Caco-2 (cell line): ENCODE data around the gene SH3BP2. TPM values are rescaled to one million over a fixed set of nuclear protein-coding genes. Genes with fewer than 3 reads are reported as not detected.

Experiments
- BruUV-seq: library from RNA; stranded (reverse); fragments of 400-500 nt; replicated peaks from 2 replicates; lab custom pipeline; 2021; lab: Mats Ljungman, UMichigan
- CTCF ChIA-PET: fragments of 300-600 bp; sonication (Branson Sonifier 250); formaldehyde crosslinking; loops from one replicate; lab custom pipeline; 2022; ENCODE audit warnings: antibody characterized with exemption; lab: Charles Lee
- POLR2A ChIA-PET: fragments of 300-600 bp; sonication (Branson Sonifier 250); formaldehyde crosslinking; loops from one replicate; lab custom pipeline; 2022; ENCODE audit warnings: antibody characterized with exemption; lab: Charles Lee
- DNase-seq, 2 experiments: peaks; one replicate each; pipeline versions ENCODE4 v3.0.0 to v3.0.0-alpha.2; 2020 to 2022
- H3K27me3 ChIP-seq: replicated peaks from 2 replicates; pipeline ENCODE4 v1.6.0; 2011; ENCODE audit warnings: low read length; ENCODE audit not compliant: control insufficient read depth, insufficient read depth
- H3K36me3 ChIP-seq: 2 replicates; pipeline ENCODE4 v1.5.1; 2011; ENCODE audit warnings: low read length; ENCODE audit not compliant: control insufficient read depth, insufficient read depth
- H3K4me1 ChIP-seq: fragments of 250-450 bp; sonication (Bioruptor Pico); 2 replicates; pipeline ENCODE4 v1.5.1; 2020; ENCODE audit warnings: mild to moderate bottlenecking
- H3K4me3 ChIP-seq: 2 replicates; pipeline ENCODE4 v1.5.1; 2011; ENCODE audit warnings: low read depth, mild to moderate bottlenecking, control low read depth, low read length
- H3K9me3 ChIP-seq: fragments of 250-450 bp; sonication (Bioruptor Pico); 2 replicates; pipeline ENCODE4 v1.5.1; 2020; ENCODE audit warnings: mild to moderate bottlenecking, moderate library complexity
- H3K27ac Mint-ChIP-seq: one replicate; pipeline ENCODE4 v1.8.0; 2022; ENCODE audit warnings: mixed read lengths; ENCODE audit not compliant: unreplicated experiment
- H3K27me3 Mint-ChIP-seq: one replicate; pipeline ENCODE4 v1.8.0; 2022; ENCODE audit warnings: mixed read lengths; ENCODE audit not compliant: insufficient read depth, unreplicated experiment
- H3K36me3 Mint-ChIP-seq: one replicate; pipeline ENCODE4 v1.8.0; 2022; ENCODE audit warnings: mild to moderate bottlenecking, mixed read lengths; ENCODE audit not compliant: insufficient read depth, unreplicated experiment
- H3K4me1 Mint-ChIP-seq: one replicate; pipeline ENCODE4 v1.8.0; 2022; ENCODE audit warnings: low read depth, mixed read lengths; ENCODE audit not compliant: unreplicated experiment
- H3K4me3 Mint-ChIP-seq: one replicate; pipeline ENCODE4 v1.8.0; 2022; ENCODE audit warnings: mild to moderate bottlenecking, moderate library complexity, mixed read lengths; ENCODE audit not compliant: unreplicated experiment
- H3K9me3 Mint-ChIP-seq: one replicate; pipeline ENCODE4 v1.8.0; 2022; ENCODE audit warnings: mixed read lengths; ENCODE audit not compliant: unreplicated experiment
- intact Hi-C: fragments of 100-400 bp; cut with micrococcal nuclease; formaldehyde crosslinking; loops from one replicate; pipeline ENCODE4 v1.10.0; 2022; ENCODE audit not compliant: unreplicated experiment
- total RNA-seq: library from RNA; stranded (reverse); gene quantifications from 2 replicates; pipeline ENCODE4 v1.2.3, GENCODE V29; 2022
- TF ChIP-seq, protein P1 (sequence below), 2 experiments: fragments of 200-600 bp in 1 of 2; IDR thresholded peaks; 1 replicate in 1 of 2; 2 replicates in 1 of 2; pipeline versions ENCODE4 v1.5.1 to v1.8.0; 2011 to 2022; ENCODE audit warnings: antibody characterized with exemption in 1 of 2, control low read depth in 1 of 2, inconsistent platforms in 1 of 2, low read depth in 1 of 2, low read length in 1 of 2, mild to moderate bottlenecking in 1 of 2, moderate library complexity in 1 of 2; ENCODE audit not compliant: insufficient read depth in 1 of 2, severe bottlenecking in 1 of 2, unreplicated experiment in 1 of 2

The SH3BP2 gene
- total RNA-seq, 1 experiment from 2014 or later: 44.4 TPM

DNA sequence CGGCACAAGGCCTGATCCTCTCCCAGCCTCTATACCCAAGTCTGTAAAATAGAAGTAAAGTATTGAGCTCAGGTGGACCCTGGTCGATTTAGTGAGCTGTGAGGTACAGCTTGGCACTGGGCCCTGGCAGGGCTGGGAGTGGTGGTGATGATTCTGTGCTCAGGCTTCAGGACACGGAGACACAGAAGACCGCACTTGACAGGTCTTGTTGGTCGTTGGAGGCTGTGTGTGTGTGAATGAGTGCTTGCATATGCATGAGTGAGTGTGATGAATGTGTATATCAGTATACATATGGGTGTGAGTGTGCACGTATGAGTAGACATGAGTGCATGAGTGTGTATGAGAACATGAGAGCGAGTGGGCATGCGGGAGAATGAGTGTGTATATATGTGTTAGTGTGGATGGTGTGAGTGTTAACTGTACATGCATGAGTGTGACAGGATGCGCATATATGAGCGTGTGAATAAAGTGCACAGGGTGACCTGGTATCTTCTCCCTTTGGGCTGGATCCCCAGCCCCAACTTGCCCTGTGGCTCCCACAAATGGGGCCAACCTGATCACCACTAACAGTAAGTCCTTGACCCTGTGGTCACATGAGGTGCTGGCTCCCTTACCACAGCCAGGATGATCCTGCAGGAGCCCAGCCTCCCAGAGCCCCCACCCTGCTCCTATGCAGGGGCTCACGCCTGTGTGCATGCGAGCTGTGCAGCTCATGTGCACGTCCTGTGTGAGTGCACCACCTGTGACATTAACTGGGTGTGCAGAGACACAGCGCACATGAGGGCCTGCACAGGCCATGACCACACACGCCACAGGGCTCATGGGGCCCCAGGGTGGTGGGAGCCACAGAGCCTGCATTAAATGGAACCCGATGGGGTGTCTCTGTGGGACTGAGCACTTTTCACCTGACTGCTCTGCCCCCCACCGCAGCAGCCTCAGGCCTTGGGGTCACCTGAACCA lies 20.8 kb downstream of the SH3BP2 start:
- H3K4me3 ChIP-seq: no peak overlapping the region
- ChIA-PET POLR2A (no interaction called here), CTCF (no interaction called here)
- no peak overlapping the region for H3K27ac Mint-ChIP-seq
- peaks cover 7% of the 10 kb centered on the region; the same call in 1 of the 2 replicates for H3K4me1 ChIP-seq
- H3K27me3 ChIP-seq: no peaks in the 10 kb centered on the region
- H3K27me3 Mint-ChIP-seq: no peaks in the 10 kb centered on the region
- DNase-seq: no peak
- no peaks in the 10 kb centered on the region; the same call in 1 of the 2 replicates for H3K9me3 ChIP-seq
- intact Hi-C loops: no loop called here
- no TSS peak for BruUV-seq
- H3K9me3 Mint-ChIP-seq: no peaks in the 10 kb centered on the region
- peaks cover 7% of the 10 kb centered on the region for H3K4me1 Mint-ChIP-seq
- peaks cover 14% of the 10 kb centered on the region for H3K36me3 Mint-ChIP-seq
- TF ChIP-seq, protein P1, sequence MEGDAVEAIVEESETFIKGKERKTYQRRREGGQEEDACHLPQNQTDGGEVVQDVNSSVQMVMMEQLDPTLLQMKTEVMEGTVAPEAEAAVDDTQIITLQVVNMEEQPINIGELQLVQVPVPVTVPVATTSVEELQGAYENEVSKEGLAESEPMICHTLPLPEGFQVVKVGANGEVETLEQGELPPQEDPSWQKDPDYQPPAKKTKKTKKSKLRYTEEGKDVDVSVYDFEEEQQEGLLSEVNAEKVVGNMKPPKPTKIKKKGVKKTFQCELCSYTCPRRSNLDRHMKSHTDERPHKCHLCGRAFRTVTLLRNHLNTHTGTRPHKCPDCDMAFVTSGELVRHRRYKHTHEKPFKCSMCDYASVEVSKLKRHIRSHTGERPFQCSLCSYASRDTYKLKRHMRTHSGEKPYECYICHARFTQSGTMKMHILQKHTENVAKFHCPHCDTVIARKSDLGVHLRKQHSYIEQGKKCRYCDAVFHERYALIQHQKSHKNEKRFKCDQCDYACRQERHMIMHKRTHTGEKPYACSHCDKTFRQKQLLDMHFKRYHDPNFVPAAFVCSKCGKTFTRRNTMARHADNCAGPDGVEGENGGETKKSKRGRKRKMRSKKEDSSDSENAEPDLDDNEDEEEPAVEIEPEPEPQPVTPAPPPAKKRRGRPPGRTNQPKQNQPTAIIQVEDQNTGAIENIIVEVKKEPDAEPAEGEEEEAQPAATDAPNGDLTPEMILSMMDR (IDR thresholded peaks at IDR 0.05; ENCODE audit: insufficient read depth in 1 of 2, low read depth in 1 of 2, low read length in 1 of 2, severe bottlenecking in 1 of 2, unreplicated experiment in 1 of 2): no peak
- H3K36me3 ChIP-seq: no peaks in the 10 kb centered on the region
- no peak overlapping the region for H3K4me3 Mint-ChIP-seq

DNA sequence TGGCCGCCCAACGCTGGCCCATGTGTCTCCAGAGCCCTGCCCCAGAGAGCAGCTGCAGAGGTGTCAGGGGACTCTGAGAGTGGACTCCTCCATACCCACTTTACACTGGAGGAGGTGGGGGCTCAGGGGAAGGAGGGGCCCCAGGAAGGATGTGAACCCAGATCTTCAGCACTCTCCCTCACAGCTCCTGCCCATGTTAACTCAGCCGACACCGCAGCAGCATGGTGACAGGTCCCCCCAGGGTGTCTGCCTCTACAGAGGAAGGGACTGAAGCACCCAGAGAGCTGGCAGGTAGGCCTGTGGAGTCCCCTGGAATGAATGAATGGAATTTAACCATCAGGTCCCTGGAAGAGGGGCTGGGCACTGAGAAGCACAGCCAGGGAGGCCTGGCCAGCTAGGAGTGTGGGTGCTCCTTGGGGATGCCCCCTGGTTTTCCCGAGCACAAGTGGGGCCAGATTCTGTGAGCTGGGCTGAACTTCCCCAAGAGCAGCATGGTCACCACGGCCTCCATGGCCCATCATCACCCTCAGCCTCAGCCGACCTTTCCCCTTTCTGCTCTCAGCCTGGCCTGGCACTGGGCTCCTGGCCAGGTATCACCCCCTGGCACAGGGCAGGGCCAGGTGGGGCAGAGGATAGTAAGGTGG lies 21.9 kb downstream of the SH3BP2 start:
- no peaks in the 10 kb centered on the region; the same call in 1 of the 2 replicates for H3K9me3 ChIP-seq
- ChIA-PET CTCF (no interaction called here), POLR2A (no interaction called here)
- H3K27ac Mint-ChIP-seq: no peak overlapping the region
- TF ChIP-seq, protein P1 (IDR thresholded peaks at IDR 0.05; ENCODE audit: insufficient read depth in 1 of 2, low read depth in 1 of 2, low read length in 1 of 2, severe bottlenecking in 1 of 2, unreplicated experiment in 1 of 2): no peak
- H3K36me3 Mint-ChIP-seq: peaks cover 20% of the 10 kb centered on the region
- no peaks in the 10 kb centered on the region for H3K27me3 Mint-ChIP-seq
- no peaks in the 10 kb centered on the region for H3K36me3 ChIP-seq
- BruUV-seq: no TSS peak
- no peak overlapping the region for H3K4me3 Mint-ChIP-seq
- no peaks in the 10 kb centered on the region for H3K9me3 Mint-ChIP-seq
- H3K4me3 ChIP-seq: no peak overlapping the region
- no peak for DNase-seq
- peaks cover 14% of the 10 kb centered on the region for H3K4me1 Mint-ChIP-seq
- no peaks in the 10 kb centered on the region for H3K27me3 ChIP-seq
- intact Hi-C loops: no loop called here
- H3K4me1 ChIP-seq: peaks cover 7% of the 10 kb centered on the region; the same call in 1 of the 2 replicates

DNA sequence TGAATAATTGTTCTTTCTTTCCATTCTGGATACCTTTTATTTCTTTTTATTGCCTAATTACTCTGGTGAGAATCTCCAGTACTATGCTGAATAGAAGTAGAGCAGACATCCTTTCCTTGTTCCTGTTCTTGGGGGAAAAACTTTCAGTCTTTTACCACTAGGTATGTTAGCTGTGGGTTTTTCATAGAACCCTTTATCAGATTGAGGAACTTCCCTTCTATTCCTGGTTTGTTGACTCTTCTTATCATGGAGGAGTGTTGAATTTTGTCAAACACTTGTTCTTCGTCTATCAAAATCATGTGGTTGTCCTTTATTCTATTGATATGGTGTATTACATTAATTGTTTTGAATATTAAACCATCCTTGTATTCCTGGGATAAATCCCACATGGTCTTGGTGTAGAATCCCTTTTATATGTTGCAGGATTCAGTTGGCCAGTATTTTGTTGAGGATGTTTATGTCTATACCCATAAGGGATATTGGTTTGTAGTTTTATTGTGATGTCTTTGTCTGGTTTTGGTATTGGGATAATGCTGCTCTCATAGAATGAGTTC lies 23.6 kb downstream of the SH3BP2 start:
- POLR2A ChIA-PET: no interaction called here
- peak overlapping the region; percentile 60 for H3K27ac Mint-ChIP-seq

More for the DNA sequence above, 23.6 kb downstream of the SH3BP2 start:
- peaks cover 15% of the 10 kb centered on the region for H3K4me1 Mint-ChIP-seq
- peaks cover 7% of the 10 kb centered on the region; the same call in 1 of the 2 replicates for H3K4me1 ChIP-seq
- H3K9me3 ChIP-seq: no peaks in the 10 kb centered on the region; the same call in 1 of the 2 replicates
- no peaks in the 10 kb centered on the region for H3K27me3 ChIP-seq
- no peak overlapping the region for H3K4me3 ChIP-seq
- H3K27me3 Mint-ChIP-seq: no peaks in the 10 kb centered on the region
- peak overlapping the region; percentile 76 for H3K4me3 Mint-ChIP-seq
- no peaks in the 10 kb centered on the region for H3K36me3 ChIP-seq
- intact Hi-C loops: no loop called here
- H3K9me3 Mint-ChIP-seq: no peaks in the 10 kb centered on the region
- TF ChIP-seq, protein P1 (IDR thresholded peaks at IDR 0.05; ENCODE audit: insufficient read depth in 1 of 2, low read depth in 1 of 2, low read length in 1 of 2, severe bottlenecking in 1 of 2, unreplicated experiment in 1 of 2): no peak
- peaks cover 21% of the 10 kb centered on the region for H3K36me3 Mint-ChIP-seq
- DNase-seq: no peak
- BruUV-seq: no TSS peak
- CTCF ChIA-PET: no interaction called here
